NOMO-1 treated with DMSO at 0.1 percent for 48 hours (cell line): ENCODE data around the gene AIFM2.
"Not testable (repeated sequence)": the region's sequence is repeated elsewhere in the genome, so short reads cannot be mapped to it uniquely, and the experiment has no call there.

Source experiments
- DNase-seq: peaks from one replicate; lab custom pipeline; 2025; ENCODE audit not compliant: unreplicated experiment; lab: John Stamatoyannopoulos, UW

AIFM2 gene

GRCh38 chr10:70132098-70133029, at the start of gene AIFM2:
AIFM2 (minus strand) TSS chr10:70132825; CDS start chr10:70124084, 8,741 bp downstream.
- peak; percentile 2 for DNase-seq

GRCh38 chr10:70179209-70179608, 46.6 kb upstream of the AIFM2 start:
- not testable (repeated sequence) for DNase-seq

- DNase-seq: no peak
Measured at GRCh38 chr10:70178139-70178725, 45.6 kb upstream of the AIFM2 start.

GRCh38 chr10:70176441-70176840, 43.8 kb upstream of the AIFM2 start:
- no peak for DNase-seq

GRCh38 chr10:70175516-70175915, 42.9 kb upstream of the AIFM2 start:
- DNase-seq: no peak

GRCh38 chr10:70174058-70174741, 41.6 kb upstream of the AIFM2 start:
- peak; percentile 47 for DNase-seq

- DNase-seq: no peak
Measured at GRCh38 chr10:70169649-70170364, 37.2 kb upstream of the AIFM2 start.

- DNase-seq: no peak
Measured at GRCh38 chr10:70169011-70169410, 36.4 kb upstream of the AIFM2 start.

GRCh38 chr10:70167246-70167645, 34.6 kb upstream of the AIFM2 start:
- DNase-seq: no peak

- no peak for DNase-seq
Measured at GRCh38 chr10:70166394-70166793, 33.8 kb upstream of the AIFM2 start.

- DNase-seq: peak; percentile 89
Measured at GRCh38 chr10:70164163-70164562, 31.5 kb upstream of the AIFM2 start.

GRCh38 chr10:70163448-70163847, 30.8 kb upstream of the AIFM2 start:
- no peak for DNase-seq

GRCh38 chr10:70162892-70163201, 30.2 kb upstream of the AIFM2 start:
- DNase-seq: peak; percentile 60

GRCh38 chr10:70162151-70162891, 29.7 kb upstream of the AIFM2 start:
- DNase-seq: peak; percentile 34

GRCh38 chr10:70160798-70161197, 28.2 kb upstream of the AIFM2 start:
- DNase-seq: no peak

GRCh38 chr10:70159366-70159765, 26.7 kb upstream of the AIFM2 start:
- DNase-seq: not testable (repeated sequence)

GRCh38 chr10:70158113-70158512, 25.5 kb upstream of the AIFM2 start:
- no peak for DNase-seq

- DNase-seq: no peak
Measured at GRCh38 chr10:70155255-70155838, 22.7 kb upstream of the AIFM2 start.

GRCh38 chr10:70148516-70148915, 15.9 kb upstream of the AIFM2 start:
- no peak for DNase-seq

GRCh38 chr10:70147259-70147625, 14.6 kb upstream of the AIFM2 start:
- no peak for DNase-seq
